HG02973 (cell line): ENCODE results near the gene SIX3.

Experiments
- ATAC-seq: cut with Tn5 transposase; IDR thresholded peaks from one replicate; pipeline ENCODE4 v1.9.1; 2021; ENCODE audit warnings: moderate library complexity; ENCODE audit not compliant: unreplicated experiment

The SIX3 gene

GRCh38 chr2:44942304-44943030 lies 965 bp downstream of the SIX3 start:
- ATAC-seq, result no peak

- ATAC-seq, result no peak
Measured at GRCh38 chr2:44943031-44943692, 1.7 kb downstream of the SIX3 start.

GRCh38 chr2:44943693-44944101 lies 2.2 kb downstream of the SIX3 start:
- ATAC-seq, result no peak

GRCh38 chr2:44944102-44944951 lies 2.8 kb downstream of the SIX3 start:
- ATAC-seq, result no peak

- ATAC-seq, result no peak
Measured at GRCh38 chr2:44944952-44945612, 3.6 kb downstream of the SIX3 start.

GRCh38 chr2:44945676-44946371 lies 4.3 kb downstream of the SIX3 start:
- no peak for ATAC-seq

GRCh38 chr2:44946372-44947027 lies 5.0 kb downstream of the SIX3 start:
- no peak for ATAC-seq

GRCh38 chr2:44947028-44947375 lies 5.5 kb downstream of the SIX3 start:
- no peak for ATAC-seq

- ATAC-seq, result no peak
Measured at GRCh38 chr2:44948565-44949328, 7.2 kb downstream of the SIX3 start.

- ATAC-seq, result no peak
Measured at GRCh38 chr2:44949329-44950151, 8.0 kb downstream of the SIX3 start.

- no peak for ATAC-seq
Measured at GRCh38 chr2:44950646-44951045, 9.1 kb downstream of the SIX3 start.

GRCh38 chr2:44951124-44951523 lies 9.6 kb downstream of the SIX3 start:
- ATAC-seq, result no peak

GRCh38 chr2:44951714-44952113 lies 10.2 kb downstream of the SIX3 start:
- no peak for ATAC-seq

- ATAC-seq, result peak; percentile 46
Measured at GRCh38 chr2:44952143-44952805, 10.8 kb downstream of the SIX3 start.

GRCh38 chr2:44952806-44953498 lies 11.4 kb downstream of the SIX3 start:
- ATAC-seq, result no peak

- ATAC-seq, result no peak
Measured at GRCh38 chr2:44953499-44953883, 12.0 kb downstream of the SIX3 start.

GRCh38 chr2:44954447-44954888 lies 13.0 kb downstream of the SIX3 start:
- ATAC-seq, result no peak
